Neuronal stem cell (in vitro differentiated cells): Measurements from ENCODE around the gene ETS1.

Experiments
- DNase-seq: peaks from one replicate; pipeline ENCODE4 v3.0.0-alpha.2; 2013; ENCODE audit warnings: low spot score
- H2AFZ ChIP-seq: one replicate; pipeline ENCODE4 v1.6.1; 2013; ENCODE audit warnings: mild to moderate bottlenecking, low read length, inconsistent platforms
- H2AK5ac ChIP-seq: 2 replicates; pipeline ENCODE4 v1.6.1; 2013; ENCODE audit warnings: low read depth, mild to moderate bottlenecking, inconsistent platforms, low read length, moderate library complexity, mixed read lengths
- H2BK120ac ChIP-seq: 2 replicates; pipeline ENCODE4 v1.6.1; 2013; ENCODE audit warnings: low read depth, mild to moderate bottlenecking, inconsistent platforms, low read length, moderate library complexity, mixed read lengths
- H2BK12ac ChIP-seq: one replicate; pipeline ENCODE4 v1.6.1; 2013; ENCODE audit warnings: low read length, inconsistent platforms
- H2BK15ac ChIP-seq: 2 replicates; pipeline ENCODE4 v1.6.1; 2013; ENCODE audit warnings: mild to moderate bottlenecking, low read length, inconsistent platforms, mixed read lengths
- H2BK5ac ChIP-seq: one replicate; pipeline ENCODE4 v1.6.1; 2013; ENCODE audit warnings: inconsistent platforms, mild to moderate bottlenecking, low read length, moderate library complexity
- H3K14ac ChIP-seq: one replicate; pipeline ENCODE4 v1.6.1; 2013; ENCODE audit warnings: low read length, inconsistent platforms
- H3K18ac ChIP-seq: 2 replicates; pipeline ENCODE4 v1.6.1; 2013; ENCODE audit warnings: low read length, inconsistent platforms
- H3K23ac ChIP-seq: 2 replicates; pipeline ENCODE4 v1.6.1; 2013; ENCODE audit warnings: low read depth, mild to moderate bottlenecking, mixed read lengths, low read length, inconsistent platforms; ENCODE audit not compliant: poor library complexity
- H3K27ac ChIP-seq: replicated peaks from 3 replicates; pipeline ENCODE4 v1.5.1; 2013; ENCODE audit warnings: low read length, inconsistent platforms
- H3K27me3 ChIP-seq, 3 experiments: 2 replicates each; pipeline ENCODE4 v1.6.1; 2013; ENCODE audit warnings: low read length in 3 of 3, mild to moderate bottlenecking in 2 of 3, inconsistent platforms in 1 of 3, low read depth in 1 of 3, mixed read lengths in 1 of 3, moderate library complexity in 1 of 3; ENCODE audit not compliant: control insufficient read depth in 3 of 3, insufficient read depth in 3 of 3
- H3K36me3 ChIP-seq, 2 donors: replicated peaks in 1 of 2; 2 replicates each; pipeline ENCODE4 v1.6.1; 2013; ENCODE audit warnings: low read length in 2 of 2; ENCODE audit not compliant: control insufficient read depth in 2 of 2, insufficient read depth in 2 of 2
- H3K4ac ChIP-seq: 2 replicates; pipeline ENCODE4 v1.6.1; 2013; ENCODE audit warnings: inconsistent platforms, mild to moderate bottlenecking, low read length, moderate library complexity
- H3K4me1 ChIP-seq, 2 donors: 1 replicate in 1 of 2; 2 replicates in 1 of 2; pipeline ENCODE4 v1.6.1; 2013; ENCODE audit warnings: low read length in 2 of 2, low read depth in 1 of 2; ENCODE audit not compliant: control insufficient read depth in 2 of 2, insufficient read depth in 1 of 2
- H3K4me2 ChIP-seq: one replicate; pipeline ENCODE4 v1.6.1; 2013; ENCODE audit warnings: mild to moderate bottlenecking, low read length, inconsistent platforms; ENCODE audit not compliant: insufficient read depth, poor library complexity, severe bottlenecking
- H3K4me3 ChIP-seq, 2 donors: 2 replicates each; pipeline ENCODE4 v1.5.1; 2013; ENCODE audit warnings: low read length in 2 of 2, mild to moderate bottlenecking in 2 of 2, inconsistent platforms in 1 of 2, moderate library complexity in 1 of 2
- H3K79me1 ChIP-seq: one replicate; pipeline ENCODE4 v1.6.1; 2013; ENCODE audit warnings: low read depth, mild to moderate bottlenecking, inconsistent platforms, low read length, moderate library complexity
- H3K9ac ChIP-seq: one replicate; pipeline ENCODE4 v1.6.1; 2013; ENCODE audit warnings: mild to moderate bottlenecking, low read depth, low read length, inconsistent platforms; ENCODE audit not compliant: poor library complexity
- H3K9me3 ChIP-seq, 2 donors: replicated peaks in 1 of 2; 2 replicates each; pipeline versions ENCODE3 to v1.6.1; 2013; ENCODE audit warnings: low read length in 2 of 2, mild to moderate bottlenecking in 2 of 2, inconsistent platforms in 1 of 2, low read depth in 1 of 2, mixed read lengths in 1 of 2, moderate library complexity in 1 of 2; ENCODE audit not compliant: control insufficient read depth in 2 of 2, insufficient read depth in 1 of 2
- H4K8ac ChIP-seq: one replicate; pipeline ENCODE4 v1.6.1; 2013; ENCODE audit warnings: low read depth, mild to moderate bottlenecking, inconsistent platforms, low read length, moderate library complexity
- H4K91ac ChIP-seq: one replicate; pipeline ENCODE4 v1.6.1; 2013; ENCODE audit warnings: low read length, low read depth, mild to moderate bottlenecking, inconsistent platforms; ENCODE audit not compliant: poor library complexity
- WGBS, 2 donors: extraction: QIAGEN DNeasy Blood & Tissue Kit; methylation state at CpG; one replicate each; pipeline ENCODE4 v1.1.7; 2013; ENCODE audit warnings: missing lambda C conversion rate in 2 of 2, mixed read lengths in 1 of 2; ENCODE audit not compliant: insufficient read length in 2 of 2, insufficient replicate concordance in 1 of 2; ENCODE audit errors: extremely low coverage in 2 of 2; 5-methylcytosine and 5-hydroxymethylcytosine counted together

ETS1 gene

GRCh38 chr11:128501632-128502549 is 85.5 kb downstream of the ETS1 start:
- H3K27ac ChIP-seq: no peak overlapping the region
- no peak overlapping the region for H3K18ac ChIP-seq
- no peak overlapping the region for H3K4me2 ChIP-seq
- WGBS, 2 donors: no CpG with 5 or more reads among the region's 5 CpGs
- peaks cover 6 to 13% of the 10 kb centered on the region in 2 donors for H3K4me1 ChIP-seq
- H2BK5ac ChIP-seq: no peak overlapping the region
- H3K9me3 ChIP-seq: peaks cover 0 to 12% of the 10 kb centered on the region in 2 donors
- H2BK15ac ChIP-seq: no peak overlapping the region
- no peak overlapping the region for H2BK120ac ChIP-seq
- no peak overlapping the region for H4K8ac ChIP-seq
- no peak overlapping the region for H2AFZ ChIP-seq
- no peak overlapping the region for H3K14ac ChIP-seq
- no peaks in the 10 kb centered on the region for H3K79me1 ChIP-seq
- DNase-seq: no peak
- H2BK12ac ChIP-seq: no peak overlapping the region
- no peaks in the 10 kb centered on the region for H3K27me3 ChIP-seq
- H4K91ac ChIP-seq: no peak overlapping the region
- no peak overlapping the region for H3K4me3 ChIP-seq
- no peak overlapping the region for H2AK5ac ChIP-seq
- H3K36me3 ChIP-seq: peaks cover 0 to 5% of the 10 kb centered on the region in 2 donors
- no peak overlapping the region for H3K23ac ChIP-seq
- H3K9ac ChIP-seq: no peak overlapping the region
- H3K4ac ChIP-seq: no peak overlapping the region

GRCh38 chr11:128501008-128501407 is 86.3 kb downstream of the ETS1 start:
- Histone ChIP-seq H3K4ac (no peak overlapping the region), H3K18ac (no peak overlapping the region), H2BK15ac (no peak overlapping the region), H3K27me3 (peaks cover 0 to 6% (median 0%) of the 10 kb centered on the region in 3 experiments), H3K23ac (no peak overlapping the region), H4K8ac (no peak overlapping the region), H2BK120ac (no peak overlapping the region), H2AK5ac (no peak overlapping the region), H2BK12ac (no peak overlapping the region), H3K14ac (no peak overlapping the region), H3K9ac (no peak overlapping the region), H2AFZ (no peak overlapping the region), H3K36me3 (no peaks in the 10 kb centered on the region), H3K27ac (no peak overlapping the region), H3K4me1 (peaks cover 6 to 19% of the 10 kb centered on the region in 2 donors), H3K4me3 (no peak overlapping the region), H4K91ac (no peak overlapping the region), H3K79me1 (no peaks in the 10 kb centered on the region), H3K4me2 (no peak overlapping the region), H3K9me3 (peaks cover 0 to 8% of the 10 kb centered on the region in 2 donors), H2BK5ac (no peak overlapping the region)
- DNase-seq: no peak
- whole genome bisulfite sequencing, 2 donors: no CpG with 5 or more reads among the region's 4 CpGs

GRCh38 chr11:128500493-128500892 is 86.9 kb downstream of the ETS1 start:
- H2BK5ac ChIP-seq: no peak overlapping the region
- H3K18ac ChIP-seq: no peak overlapping the region
- no peak overlapping the region for H3K4me3 ChIP-seq
- no peak overlapping the region for H3K4me2 ChIP-seq
- no peak overlapping the region for H2AK5ac ChIP-seq
- no peak overlapping the region for H4K8ac ChIP-seq
- H2AFZ ChIP-seq: no peak overlapping the region
- H3K9ac ChIP-seq: no peak overlapping the region
- H2BK15ac ChIP-seq: no peak overlapping the region
- peaks cover 0 to 6% (median 0%) of the 10 kb centered on the region in 3 experiments for H3K27me3 ChIP-seq
- no peak overlapping the region for H3K14ac ChIP-seq
- H4K91ac ChIP-seq: no peak overlapping the region
- H3K79me1 ChIP-seq: no peaks in the 10 kb centered on the region
- DNase-seq: no peak
- WGBS, 2 donors: no CpG with 5 or more reads among the region's 5 CpGs
- H3K4me1 ChIP-seq: peaks cover 6 to 19% of the 10 kb centered on the region in 2 donors
- H2BK120ac ChIP-seq: no peak overlapping the region
- no peak overlapping the region for H3K4ac ChIP-seq
- H3K27ac ChIP-seq: no peak overlapping the region
- no peak overlapping the region for H3K23ac ChIP-seq
- H2BK12ac ChIP-seq: no peak overlapping the region
- H3K36me3 ChIP-seq: no peaks in the 10 kb centered on the region
- peaks cover 0 to 5% of the 10 kb centered on the region in 2 donors for H3K9me3 ChIP-seq

- Histone ChIP-seq H3K27ac (no peak overlapping the region), H3K4me2 (no peak overlapping the region), H3K9ac (no peak overlapping the region), H3K27me3 (peaks cover 0 to 6% (median 0%) of the 10 kb centered on the region in 3 experiments), H3K79me1 (no peaks in the 10 kb centered on the region), H2AK5ac (no peak overlapping the region), H2AFZ (no peak overlapping the region), H3K9me3 (peaks cover 0 to 5% of the 10 kb centered on the region in 2 donors), H2BK5ac (no peak overlapping the region), H3K4me1 (peaks cover 6 to 21% of the 10 kb centered on the region in 2 donors), H2BK120ac (no peak overlapping the region), H3K23ac (no peak overlapping the region), H2BK12ac (no peak overlapping the region), H3K4me3 (no peak overlapping the region), H4K8ac (no peak overlapping the region), H3K18ac (no peak overlapping the region), H2BK15ac (no peak overlapping the region), H3K14ac (no peak overlapping the region), H4K91ac (no peak overlapping the region), H3K4ac (no peak overlapping the region), H3K36me3 (no peaks in the 10 kb centered on the region)
- whole genome bisulfite sequencing, 2 donors: no CpG with 5 or more reads among the region's 13 CpGs
- DNase-seq: no peak
Measured at GRCh38 chr11:128499613-128500253, 87.6 kb downstream of the ETS1 start.
